Activated gamma-delta T cell (primary cell): ENCODE results near the gene C2CD5.

Source experiments
- DNase-seq: peaks from one replicate; lab custom pipeline; 2025; lab: John Stamatoyannopoulos, UW

The C2CD5 gene

DNA sequence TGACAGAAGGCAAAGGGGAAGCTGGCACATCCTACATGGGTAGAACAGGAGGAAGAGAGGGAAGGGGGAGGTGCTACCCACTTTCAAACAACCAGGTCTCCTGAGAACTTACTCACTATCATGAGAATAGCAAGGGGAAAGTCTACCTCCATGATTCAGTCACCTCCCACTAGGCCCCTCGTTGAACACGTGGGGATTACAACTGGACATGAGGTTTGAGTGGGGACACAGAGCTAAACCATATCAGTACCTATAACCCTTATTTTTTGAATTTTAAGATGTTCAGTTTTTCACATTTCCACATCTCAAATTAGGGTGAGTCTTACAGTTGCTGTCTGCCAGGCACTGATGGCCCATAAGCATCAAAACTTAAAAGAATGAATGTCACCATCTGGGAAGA lies 129.6 kb downstream of the C2CD5 start:
- no peak for DNase-seq

DNA sequence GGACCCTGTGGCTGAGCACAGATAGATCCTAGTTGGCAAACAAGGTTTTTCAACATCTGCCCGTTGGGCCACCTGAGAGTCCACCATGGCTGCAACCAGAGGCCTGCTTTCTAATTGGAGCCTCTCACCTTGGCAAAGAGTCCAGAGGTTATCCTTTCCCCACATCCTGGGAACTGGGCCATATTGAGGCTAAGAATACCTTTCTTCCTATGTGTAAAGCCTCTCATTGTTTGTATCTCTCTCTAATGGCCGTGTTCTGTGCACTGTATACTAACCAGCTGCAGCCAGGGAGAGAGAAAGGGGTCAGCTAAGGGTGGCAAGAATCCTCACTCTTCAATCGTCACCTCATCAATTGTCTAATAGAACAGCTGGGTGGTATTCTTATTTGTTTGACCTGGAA lies 130.8 kb downstream of the C2CD5 start:
- no peak for DNase-seq

DNA sequence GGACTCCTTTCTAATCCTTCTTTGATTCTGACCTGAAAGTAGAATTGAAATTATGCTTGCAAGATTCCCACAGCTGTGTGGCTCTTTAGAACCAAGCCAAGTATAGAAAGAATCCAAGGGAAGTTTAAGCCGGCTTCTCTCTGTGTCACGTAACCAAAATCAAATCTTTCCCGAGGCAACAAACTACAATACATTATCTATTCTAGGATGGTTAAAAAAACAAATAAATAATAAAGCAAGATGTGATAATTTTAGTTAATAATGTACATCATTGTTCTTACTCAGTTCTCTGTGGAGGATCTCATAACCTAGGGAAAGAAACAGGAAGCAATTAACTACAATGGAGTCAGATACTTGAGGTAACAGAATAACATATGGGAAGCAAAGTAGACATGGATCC lies 131.8 kb downstream of the C2CD5 start:
- DNase-seq: no peak

DNA sequence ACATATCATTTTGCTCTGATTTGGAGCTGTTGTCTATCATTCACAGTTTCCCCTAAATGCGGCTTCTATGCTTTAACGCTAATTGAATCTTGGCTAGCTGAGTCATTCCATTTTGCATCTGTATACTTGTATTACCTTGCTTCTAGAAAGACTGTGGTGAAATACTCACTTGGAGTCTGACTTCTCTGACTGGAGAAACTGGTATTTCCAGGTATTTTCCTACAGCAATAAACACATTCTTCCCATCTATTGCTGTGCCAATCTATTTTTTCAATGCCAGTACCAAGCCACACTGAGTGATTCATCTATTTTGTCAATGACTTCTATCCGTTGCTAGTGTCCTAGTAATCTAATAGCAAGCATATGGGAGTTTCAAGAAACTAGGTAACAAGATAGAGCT lies 133.9 kb downstream of the C2CD5 start:
- DNase-seq: no peak

DNA sequence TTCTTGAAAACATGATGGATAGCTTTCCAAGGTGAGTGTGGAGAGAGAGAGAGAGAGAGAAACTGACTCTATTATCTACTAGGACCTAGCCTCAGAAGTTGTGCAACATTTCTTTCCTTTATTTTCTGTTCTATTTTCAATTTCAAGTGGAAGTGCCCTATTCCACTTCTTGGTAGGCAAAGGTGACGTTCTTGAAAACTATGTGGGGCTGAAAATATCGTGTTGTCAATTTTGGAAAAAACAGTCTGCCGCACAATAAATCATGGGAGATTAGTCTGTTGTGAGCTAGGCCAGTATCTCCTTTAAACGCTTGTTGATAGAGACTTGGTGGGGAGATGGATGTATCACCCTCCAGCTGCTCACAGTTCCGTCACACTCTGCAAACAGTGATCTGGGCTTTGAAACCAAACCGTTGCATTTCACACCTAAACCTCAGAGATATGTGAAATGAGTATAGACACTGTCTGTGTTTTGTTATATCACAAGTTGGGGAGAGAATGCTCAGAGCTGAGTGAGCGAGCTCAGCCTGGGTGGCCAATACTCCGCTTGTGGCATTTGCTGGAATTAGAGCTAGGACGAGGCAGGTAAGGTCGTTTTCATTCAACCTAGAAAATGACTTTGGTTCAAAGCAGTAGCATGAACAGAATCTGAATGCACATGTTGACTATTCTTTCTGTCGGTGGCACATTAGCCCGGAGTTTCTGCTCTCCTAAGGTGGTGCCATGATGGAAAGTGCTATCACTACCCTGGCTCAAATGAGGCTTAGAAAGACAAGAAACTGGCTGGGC lies 134.8 kb downstream of the C2CD5 start:
- no peak for DNase-seq

DNA sequence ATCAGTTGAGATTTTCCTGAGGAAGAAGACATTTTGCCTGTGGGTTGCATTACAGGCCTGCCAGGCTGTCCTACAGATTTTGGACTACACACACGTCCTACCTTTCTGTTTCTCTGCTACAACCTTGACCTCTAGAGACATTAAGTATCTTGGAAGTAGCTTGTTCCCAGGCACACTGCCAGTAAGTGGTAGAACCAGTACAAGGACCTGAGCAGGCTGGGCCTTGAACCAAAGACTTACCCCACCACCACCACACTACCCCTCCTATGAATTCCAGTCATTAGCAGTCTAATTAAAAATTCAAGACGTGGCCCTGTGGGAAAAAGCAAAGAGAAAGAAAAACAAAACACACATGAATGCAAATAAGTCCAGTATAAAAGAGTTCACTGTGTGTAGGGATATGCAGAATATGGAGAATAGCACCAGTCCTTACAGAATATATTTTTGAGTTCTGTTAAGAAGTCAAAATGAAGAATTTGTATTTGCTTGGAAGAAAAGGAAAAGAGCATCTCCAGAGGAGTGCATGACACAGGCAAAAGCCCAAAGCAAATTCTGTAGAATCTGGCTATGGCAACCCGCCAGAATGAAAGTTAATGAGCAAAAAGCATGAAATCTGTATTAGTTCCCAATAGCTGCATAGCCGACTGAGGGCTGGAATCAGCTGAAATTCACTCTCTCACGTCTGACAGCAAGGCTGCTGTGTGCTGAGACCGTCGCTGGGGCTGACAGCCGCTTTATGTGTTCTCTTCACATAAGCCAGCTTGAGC lies 135.5 kb downstream of the C2CD5 start:
- DNase-seq: no peak

DNA sequence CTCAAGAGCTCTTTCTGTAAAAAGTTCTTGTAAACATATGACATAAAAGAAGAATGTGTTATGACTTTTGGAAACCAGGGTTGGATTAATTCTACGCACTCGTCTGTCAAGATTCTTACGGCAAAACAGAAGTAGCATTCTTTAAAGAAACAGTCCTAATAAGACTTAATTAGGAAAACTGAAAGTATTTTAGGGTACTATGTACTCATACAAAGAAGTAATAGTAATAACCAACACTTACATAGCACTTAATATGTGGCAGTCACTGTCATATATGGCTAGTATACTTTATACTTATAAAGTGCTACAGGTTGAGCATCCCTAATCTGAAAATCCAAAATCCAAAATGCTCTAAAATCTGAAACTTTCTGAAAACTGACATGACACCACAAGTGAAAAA lies 136.9 kb downstream of the C2CD5 start:
- no peak for DNase-seq

DNA sequence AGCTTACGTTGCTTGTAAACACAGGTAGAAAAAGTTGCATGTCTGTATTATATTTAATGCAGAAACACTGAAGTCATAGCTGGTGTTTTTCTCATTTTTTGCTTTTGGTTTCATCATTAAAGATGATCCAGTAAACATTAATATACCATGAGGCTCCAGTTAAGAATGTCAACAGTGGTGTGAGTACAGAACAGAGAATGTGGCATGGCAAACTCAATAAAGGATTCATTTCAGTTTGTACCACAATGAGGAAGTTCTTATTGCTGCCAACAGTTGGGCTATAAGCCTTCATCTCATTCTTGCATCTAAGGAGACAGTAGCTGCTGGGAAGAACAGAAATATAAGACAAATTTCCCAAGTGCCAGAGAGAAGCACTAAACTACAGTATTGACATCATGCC lies 137.7 kb downstream of the C2CD5 start:
- no peak for DNase-seq

DNA sequence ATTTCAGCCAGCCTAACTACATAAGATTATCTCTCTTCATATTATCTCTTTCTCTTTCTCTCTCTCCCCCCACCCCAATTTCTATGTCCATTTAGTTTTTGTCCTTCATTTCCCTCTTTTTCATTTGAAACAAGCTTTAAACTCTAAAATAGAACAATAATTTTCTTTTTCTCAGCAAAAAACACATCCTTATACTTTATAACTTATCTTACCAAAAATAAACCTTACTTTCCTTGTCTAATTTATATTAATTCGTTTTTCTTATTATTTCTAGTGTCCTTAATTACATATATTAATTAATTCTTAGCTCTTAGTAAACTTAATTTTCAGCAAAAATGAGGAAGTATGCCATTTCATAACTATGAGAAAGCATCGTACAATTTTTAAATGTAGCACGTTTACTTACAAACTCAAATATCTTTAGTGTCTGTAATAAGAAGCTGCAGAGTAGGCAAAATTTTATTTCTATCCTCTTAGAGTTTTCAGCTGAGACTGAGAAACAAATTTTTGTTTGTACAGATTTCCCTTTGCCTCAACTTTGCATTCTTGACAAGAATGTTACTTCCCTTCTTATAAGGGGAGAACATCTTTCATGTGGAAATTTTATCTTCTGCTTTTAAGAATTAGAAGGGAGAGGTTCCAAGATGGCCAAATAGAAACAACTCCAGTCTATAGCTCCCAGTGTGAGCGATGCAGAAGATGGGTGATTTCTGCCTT lies 144.7 kb downstream of the C2CD5 start:
- DNase-seq: no peak
